DMS79 treated with DMSO at 0.1 percent for 48 hours (cell line): ENCODE measurements around the gene EMSY.

ENCODE experiments used
- DNase-seq: peaks from one replicate; lab custom pipeline; 2025; lab: John Stamatoyannopoulos, UW

The EMSY gene

DNA sequence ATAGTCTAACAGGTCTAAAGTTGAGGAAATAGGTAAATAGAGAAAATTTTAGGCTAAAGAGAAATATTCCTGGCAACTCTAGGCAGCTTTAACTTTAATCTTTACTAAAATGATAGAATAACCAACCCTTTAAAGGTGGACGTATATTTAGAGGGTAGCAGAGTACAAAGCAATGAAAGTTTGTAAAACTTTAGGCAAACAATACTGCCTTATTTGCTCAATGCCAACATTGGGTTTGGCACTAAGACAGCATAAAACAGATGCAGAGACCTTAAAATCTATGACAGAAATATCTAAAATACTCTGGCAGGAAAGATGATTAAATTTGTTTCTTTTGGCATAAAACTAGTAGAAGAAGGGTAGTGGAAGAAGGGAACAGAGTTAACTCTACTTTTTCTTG, 70.7 kb downstream of the EMSY start:
- no peak for DNase-seq

DNA sequence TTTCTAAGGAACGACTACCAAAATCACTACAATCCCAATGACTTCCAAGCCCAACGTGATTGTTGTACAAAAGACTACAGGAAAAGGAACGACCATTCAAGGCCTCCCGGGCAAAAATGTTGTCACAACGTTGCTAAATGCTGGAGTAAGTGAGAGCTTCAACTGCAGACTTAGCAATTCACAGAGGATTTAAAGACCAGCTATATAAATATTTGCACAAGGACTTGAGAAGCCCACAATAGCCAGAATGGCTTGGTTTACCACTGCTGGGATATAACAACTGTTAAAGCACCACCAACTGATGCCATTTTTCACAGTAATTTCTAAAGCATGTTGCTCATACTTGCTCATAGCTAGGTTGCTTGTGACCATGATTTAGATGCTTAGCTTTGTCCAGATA, 78.3 kb downstream of the EMSY start:
- DNase-seq: no peak

DNA sequence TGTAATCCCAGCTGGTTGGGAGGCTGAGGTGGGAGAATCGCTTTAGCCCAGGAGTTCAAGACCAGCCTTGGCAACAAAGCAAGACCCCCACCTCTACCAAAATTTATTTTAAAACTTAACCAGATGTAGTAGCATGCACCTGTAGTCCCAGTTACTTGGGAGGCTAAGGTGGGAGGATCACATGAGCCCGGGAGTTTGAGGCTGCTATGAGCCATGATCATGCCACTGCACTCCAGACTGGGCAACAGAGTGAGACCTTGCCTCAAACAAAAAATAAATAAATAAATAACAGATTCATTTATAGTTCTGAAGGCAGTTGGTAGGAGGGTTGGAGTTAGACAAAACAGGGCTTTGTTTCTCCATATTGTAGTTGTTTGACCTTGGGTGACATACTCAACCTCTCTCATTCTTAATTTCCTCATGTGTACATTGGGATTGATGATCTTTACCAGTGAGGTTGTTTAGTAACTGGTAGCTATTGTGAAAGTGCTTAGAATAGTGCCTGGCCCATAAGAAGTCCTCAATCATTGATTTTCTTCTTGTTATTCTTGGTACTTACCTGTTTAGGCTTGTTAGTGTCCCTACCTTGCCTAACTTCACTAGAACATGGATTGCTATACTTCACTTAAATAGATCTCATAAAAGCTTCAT, 79.1 kb downstream of the EMSY start:
- DNase-seq: no peak

DNA sequence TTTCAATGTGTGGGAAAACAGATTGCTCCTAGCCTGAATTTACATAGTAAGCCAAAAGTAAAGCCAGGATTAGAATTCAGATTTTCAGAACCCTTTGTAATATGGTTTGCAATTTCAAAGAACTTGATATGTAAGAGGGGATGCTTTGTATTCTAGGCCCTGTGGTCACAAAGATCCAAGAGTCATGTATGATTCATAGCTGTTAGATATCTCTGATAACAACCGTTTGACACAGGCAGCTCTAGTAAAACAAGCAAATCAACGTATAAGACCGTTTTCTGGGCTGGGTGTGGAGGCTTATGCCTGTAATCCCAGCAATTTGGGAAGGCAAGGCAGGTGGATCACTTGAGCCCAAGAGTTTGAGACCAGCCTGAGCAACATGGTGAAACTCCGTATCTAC, 79.6 kb downstream of the EMSY start:
- DNase-seq: no peak

DNA sequence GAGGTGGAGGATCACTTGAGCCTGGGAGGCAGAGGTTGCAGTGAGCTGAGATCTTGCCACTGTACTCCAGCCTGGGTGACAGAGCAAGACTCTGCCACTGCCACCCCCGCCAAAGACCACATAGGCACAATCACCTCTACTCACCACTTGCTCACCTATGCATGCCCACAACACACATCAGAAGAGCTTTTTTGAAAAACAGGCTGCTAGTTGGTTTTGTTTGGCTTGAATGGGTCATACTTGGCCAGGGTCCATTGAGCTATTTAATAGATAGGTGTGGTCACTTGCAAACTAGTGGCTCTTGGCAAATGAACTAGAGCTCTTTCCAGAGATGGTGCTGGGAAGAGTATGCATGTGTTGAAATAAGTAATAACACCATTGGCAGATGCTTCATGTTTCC, 80.1 kb downstream of the EMSY start:
- DNase-seq: peak; percentile 9

DNA sequence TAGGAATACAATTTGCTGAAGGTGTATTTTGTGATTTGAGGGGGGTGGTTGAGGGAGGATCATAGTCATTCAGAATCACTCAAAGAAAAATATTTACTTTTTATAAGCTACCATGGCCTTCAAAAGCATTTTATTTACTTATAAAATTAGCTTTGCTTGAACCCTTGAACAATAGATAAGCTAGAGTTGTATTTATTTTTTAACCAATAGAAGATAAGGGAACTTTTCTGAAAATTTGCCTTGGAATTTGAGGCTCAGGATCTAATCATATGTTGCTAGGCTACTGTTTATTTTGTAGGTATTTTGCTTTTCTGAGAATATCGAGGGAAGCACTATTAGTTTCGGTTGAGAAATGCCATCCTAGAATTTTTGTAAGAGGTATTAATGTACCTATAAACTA, 82.1 kb downstream of the EMSY start:
- DNase-seq: no peak

DNA sequence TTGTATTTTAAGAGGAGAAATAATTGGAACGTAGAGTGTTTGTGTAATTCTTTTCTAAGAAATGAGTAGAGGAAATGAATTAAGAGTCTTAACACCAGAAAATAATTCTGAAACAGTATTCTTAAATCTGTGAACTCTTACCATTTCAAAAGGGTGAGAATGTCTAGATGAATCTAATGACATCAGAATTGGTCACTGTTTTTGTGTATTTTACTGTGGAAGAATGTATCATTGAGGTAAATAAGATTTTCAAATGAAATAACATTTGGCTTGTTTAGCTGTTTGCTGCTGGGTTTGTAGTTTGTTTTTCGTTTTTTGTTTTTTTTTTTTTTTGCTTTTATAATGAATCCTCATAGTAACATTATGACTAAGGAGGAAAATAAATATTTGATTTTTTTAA, 97.6 kb downstream of the EMSY start:
- no peak for DNase-seq

DNA sequence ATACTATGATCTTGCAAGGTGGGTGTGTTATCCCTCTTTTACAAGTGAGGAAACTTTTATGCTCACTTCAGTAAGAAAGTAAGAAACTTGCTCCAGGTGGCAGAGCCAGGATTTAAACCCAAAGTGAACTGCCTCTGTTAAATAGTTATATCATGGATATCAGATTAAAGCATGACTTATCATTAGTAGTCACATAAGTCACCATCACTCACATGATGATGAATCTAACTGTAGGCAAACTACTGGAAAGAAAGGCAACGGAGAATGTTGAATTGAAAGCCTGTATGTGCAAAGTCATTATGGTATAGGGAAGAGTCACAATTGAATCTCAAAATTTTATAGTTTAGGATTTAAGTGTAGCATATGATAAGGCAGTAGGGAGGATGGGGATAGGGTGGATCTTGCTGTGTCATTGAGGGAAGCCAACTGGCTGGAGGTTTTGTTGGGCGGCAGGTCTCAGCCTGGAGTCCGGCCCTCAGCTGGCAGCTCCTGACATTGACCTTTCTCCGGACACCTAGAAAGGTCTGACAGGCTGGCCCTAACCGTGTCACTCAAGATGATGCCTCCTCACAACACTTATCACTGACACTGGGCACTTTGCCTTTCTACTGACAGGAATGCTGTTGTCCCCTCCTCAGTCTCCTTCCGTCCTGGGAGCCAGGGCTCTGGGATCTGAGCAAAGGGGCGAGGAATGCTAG, 98.3 kb downstream of the EMSY start:
- no peak for DNase-seq

DNA sequence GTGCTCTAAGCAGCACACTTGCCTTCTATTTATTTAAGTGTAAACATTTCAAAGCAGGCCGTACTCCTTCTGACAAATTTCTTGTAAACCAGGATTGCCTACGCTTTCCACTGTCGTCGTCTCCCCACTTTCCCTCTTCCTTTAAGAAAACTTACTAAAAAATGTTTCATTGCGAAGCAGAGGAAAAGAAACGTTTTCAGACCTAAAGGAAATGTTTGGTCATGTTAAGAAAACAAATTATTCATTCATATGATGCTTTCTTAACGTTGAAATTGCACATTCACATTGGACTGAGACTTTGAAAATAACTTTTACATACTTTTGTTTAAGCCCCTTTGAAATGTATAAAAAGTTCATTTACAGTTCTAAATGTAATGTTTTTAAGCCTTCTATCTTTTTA, 106.0 kb downstream of the EMSY start:
- no peak for DNase-seq

DNA sequence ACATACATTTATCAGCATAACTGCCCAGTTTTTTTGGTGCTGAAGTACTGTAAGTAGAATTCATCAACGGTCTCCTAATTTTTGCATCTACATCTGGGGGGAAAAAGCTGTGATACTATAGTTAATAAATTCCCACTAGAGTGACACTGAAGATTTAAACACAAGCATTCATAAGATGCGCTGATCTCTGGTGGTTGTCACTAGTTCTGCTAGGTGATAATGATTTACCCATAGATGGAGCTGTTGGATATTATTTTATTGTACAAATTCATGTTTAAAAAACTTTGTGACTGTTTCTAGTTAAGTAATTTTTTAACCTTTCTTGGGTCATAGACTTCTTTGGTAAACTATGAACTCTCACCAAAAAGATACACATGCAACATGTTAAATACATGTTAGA, 106.6 kb downstream of the EMSY start:
- no peak for DNase-seq

DNA sequence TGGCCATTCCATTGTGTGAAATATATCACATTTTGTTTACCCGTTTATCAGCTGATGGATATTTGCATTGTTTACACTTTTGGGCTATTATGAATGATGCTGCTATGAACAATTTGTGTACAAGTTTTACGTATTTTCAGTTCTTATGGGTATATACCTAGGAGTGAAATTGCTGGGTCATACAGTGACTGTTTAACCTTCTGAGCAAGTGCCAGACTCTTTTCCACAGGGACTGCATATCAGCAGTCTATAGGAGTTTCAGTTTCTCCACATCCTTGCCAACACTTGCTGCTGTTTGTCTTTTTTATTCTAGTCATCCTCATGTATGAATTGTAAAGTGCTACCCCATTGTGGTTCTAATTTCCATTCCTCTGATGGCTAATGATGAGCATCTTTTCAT, 108.2 kb downstream of the EMSY start:
- DNase-seq: no peak

DNA sequence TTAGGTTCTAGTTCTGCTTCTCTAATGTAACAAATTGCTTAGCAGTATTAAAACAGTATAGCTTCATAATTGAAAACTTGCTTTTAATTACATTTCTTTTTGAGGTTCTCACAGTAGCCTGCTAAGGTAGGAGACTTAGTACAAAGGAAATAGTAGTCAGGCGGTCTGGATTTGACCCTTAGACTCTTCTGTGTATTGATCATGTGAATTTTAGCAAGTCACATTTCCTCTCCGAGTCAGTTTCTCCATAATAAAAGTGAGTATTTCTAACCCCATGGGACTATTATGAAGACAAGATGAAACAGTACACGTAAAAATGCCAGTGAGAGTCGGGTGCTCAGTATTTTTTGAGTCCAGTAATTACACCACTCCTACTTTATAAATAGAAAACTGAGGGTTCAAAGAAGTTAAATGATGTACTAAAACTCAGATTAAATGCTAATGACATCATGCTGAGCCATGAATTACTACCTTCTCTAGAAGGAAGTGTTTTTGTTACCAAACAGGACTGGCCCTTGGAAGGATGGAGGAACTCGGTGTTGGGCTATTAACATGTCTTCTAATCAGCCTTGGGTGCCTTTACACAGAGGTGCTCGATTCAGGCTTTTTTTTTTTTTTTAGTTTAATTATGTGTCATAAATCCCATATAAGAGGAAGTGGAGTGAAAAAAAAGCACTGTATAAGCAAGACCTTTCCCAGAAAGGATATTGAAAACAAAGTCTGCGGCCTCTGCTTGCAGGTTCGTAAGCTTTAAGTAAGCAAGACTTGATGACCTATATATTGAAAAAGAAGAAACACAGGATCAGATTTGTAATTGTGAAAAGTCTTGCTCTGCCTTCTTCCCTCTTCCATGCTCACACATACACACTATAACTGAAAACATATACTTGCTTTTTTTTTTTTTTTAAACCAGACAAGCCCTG, 109.0 kb downstream of the EMSY start:
- no peak for DNase-seq

DNA sequence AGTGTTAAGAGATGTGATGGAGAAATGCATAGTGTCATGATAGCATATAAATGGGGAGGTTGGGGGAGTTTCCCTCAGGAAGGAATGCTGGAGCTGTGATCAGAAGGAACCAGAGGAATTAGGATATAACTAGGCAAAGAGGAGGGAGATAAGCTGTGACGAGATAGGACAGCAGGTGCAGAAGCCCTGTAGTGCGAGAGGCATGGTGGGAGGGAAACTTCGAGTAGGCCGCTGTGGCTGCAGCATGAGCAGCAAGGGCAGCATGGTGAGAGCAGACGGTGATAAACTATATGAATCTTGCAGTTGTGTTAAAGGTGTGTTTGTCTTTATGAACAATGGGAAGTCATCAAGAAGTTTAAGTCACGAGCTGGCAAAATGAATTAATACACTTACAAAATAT, 109.9 kb downstream of the EMSY start:
- DNase-seq: no peak

DNA sequence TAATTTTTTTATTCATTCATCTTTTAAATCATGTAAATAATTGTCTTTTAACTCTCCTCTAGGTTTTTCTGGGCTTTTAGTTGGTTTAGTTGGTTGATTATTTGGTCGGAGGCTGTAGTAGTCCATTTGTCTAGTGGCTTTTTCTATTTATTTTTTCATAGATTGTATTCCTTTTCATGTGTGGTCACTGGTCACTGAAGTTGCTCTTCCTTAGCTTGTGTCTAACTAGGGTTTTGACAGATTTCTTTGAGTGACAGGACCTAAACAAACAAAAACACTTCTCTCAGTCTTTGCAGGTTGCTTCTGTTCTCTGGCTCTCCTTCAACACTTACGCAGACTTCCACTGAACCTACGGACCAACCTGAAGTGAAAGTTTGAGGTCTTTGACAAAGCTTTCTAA, 112.6 kb downstream of the EMSY start:
- DNase-seq: no peak

DNA sequence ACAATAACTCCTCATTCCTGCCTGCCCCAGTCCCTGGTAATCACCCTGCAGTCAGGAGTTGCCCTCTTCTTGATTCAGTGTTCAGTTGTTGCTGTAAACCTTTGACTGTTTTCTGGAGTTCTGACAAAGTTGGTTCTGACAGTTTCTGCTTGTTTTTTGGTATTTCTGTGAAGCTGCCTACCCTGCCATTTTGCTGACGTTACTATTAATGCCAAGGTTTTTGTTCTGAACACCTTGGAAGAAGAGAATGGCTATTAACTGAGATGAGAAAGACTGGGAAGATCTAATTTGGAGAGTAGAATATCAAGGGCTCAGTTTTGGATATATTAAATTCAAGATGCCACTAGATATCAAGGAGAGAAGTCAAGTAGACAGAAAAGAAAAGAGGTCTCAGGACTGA, 113.7 kb downstream of the EMSY start:
- no peak for DNase-seq

DNA sequence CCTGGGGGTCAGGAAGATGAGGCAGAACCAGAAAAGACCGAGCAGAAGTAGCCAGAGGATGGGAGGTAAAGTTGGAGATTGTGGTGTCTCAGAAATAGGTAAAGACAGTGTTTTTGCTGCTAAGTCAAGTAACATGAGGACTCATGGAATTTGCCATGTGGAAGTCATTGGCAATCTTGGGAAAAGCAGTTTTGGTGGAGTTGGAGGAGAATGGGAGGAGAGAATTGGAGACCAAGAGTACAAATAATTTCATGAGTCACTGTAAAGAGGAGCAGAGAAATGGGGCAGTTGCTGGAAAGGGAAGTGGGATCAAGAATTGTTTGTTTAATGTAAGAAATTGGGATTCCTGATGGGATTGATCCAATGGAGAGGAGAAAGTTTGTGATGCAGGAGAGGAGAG, 114.1 kb downstream of the EMSY start:
- no peak for DNase-seq

DNA sequence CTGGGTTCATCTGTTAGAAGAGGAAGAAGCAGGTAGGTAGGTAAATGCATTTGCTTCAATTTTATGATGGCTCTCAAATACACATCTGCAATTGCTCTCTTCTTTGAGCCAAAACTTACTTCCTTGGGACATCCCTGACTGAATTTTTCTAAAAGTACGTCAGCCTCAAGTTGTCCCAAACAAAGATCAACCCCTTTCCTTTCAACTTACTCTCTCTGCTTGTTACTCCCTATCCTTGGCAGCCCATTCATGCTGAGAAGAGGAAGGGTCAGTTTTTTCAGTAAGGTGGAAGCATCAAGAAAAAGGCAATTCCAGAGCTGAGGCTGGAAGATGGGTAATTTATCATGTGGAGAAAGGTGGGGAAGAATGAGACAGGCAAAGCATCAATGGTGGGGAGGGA, 114.5 kb downstream of the EMSY start:
- DNase-seq: no peak

DNA sequence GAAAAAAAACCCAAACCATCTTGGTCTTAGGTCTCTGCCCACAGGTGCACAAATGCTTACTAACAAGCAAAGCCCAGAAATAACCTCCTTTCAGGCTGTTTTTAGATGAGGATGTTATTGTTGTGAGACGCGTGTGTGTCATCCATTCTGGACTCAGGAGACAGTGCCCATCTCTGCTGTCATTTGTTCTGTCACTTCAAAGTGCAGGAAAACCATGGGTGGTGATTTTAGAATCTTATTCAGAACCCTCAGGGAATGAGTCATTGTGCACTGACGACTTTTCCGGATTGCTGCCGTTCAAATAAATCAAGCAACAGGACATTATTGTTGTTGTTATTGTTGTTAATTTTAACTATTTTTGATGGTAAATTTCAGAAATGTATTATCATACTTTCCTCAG, 115.4 kb downstream of the EMSY start:
- DNase-seq: no peak

DNA sequence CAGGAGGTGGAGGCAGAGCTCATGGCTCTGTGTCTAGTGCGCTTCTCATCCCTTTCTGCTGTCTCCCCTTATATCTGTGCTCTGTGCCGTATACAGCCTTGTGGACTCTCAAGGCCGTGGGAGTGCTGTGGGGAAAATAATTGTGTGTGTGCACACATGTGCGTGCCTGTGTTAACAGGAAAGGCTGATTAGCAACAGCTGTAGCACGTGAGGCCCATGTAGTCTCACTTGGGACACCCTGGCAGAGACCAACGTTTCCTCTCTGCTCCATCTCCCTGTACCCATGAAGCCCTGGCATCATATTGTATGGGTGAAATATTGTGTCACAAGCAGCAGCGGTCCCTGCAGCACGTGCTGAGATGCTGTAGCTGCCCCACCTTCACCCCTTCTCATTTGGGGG, 116.4 kb downstream of the EMSY start:
- DNase-seq: no peak

DNA sequence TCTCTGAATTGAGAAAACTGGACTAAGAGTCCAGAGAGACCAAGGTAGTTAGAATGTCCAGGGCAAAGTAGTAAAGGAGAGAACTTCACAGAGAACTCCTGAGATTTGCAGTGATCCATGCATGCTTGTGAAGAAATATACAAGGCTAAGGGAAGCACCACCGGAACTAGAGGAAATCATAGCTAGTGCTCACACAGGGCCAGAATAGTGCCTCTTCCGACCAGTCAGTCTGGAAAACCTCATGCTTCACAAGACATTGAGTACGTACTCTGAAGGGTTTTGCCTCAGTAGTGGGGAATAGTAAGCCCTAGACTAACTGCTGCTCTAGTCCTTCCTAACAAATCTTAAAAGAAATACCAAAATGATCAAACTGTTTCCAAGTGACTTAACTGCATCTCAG, 117.7 kb downstream of the EMSY start:
- DNase-seq: no peak

DNA sequence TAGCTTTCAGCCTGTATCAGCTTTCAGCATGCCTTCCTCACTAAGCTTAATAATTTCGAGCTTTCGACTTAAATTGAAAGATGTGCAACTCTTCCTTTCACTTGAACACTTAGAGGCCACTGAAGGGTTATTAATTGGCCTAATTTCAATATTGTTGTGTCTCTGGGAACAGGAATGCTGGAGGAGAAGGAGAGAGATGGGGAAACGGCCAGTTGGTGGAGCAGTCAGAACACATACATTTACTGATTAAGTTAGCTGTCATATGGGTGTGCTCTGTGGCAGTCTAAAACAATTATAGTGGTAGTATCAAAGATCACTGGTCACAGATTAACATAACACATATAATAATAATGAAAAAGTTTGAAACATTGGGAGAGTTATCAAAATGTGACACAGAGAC, 119.5 kb downstream of the EMSY start:
- no peak for DNase-seq

DNA sequence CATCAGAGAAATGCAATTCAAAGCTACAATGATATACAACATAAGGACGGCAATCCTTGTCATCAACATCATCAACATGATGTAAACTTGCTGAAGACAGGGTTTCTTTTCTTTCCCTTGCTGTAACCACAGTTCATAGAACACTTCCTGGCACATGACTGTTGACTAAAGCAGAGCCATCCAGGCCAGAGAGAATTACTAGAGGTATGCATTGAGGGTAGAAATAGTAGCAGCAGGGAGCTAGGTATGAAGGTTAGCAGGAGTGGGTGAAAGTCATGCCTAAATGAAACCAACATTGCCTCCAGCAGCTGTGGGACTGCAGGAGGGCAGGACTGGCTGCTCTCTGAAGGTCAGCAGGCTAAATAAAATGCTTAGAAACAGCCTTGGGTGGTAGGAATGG, 122.0 kb downstream of the EMSY start:
- no peak for DNase-seq

DNA sequence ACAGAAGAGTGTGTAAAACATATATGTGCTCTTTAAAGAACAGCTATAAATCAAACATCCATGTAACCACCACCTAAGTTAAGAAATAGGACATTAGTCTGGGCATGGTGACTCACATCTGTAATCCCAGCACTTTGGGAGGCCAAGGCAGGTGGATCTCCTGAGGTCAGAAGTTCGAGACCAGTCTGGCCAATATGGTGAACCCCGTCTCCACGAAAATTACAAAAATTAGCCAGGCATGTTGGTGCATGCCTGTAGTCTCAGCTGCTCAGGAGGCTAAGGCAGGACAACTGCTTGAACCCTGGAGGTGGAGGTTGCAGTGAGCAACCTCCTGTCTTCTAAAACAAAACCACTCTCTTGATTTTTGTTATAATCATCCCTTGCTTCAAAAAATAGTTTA, 122.4 kb downstream of the EMSY start:
- no peak for DNase-seq
